GM19025 (cell line): ENCODE measurements around the gene CABP7.

ENCODE experiments used
- ATAC-seq: cut with Tn5 transposase; IDR thresholded peaks from one replicate; pipeline ENCODE4 v1.9.1; 2021; ENCODE audit warnings: mild to moderate bottlenecking, low read depth, moderate library complexity; ENCODE audit not compliant: unreplicated experiment

Gene CABP7

DNA sequence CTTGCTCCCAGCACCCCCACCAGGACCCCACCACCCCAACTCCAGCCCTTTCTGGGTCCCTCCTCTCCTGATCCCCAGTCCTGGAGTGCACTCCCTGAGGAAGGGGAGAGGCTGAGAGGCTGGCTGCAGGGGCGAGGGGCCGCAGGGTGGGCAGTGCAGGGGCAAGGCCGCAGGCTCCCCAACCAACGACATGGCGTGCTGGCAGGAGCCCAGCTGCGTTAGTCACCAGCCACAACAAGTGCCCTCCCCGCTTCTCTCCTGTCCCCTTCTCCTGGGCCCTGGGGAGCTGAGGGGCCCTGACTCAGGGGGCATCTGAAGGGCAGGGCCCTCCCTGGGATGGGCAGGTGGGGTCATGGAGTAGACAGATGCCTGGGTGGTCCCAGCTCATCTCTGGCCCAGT is 2.3 kb downstream of the CABP7 start:
- ATAC-seq, result no peak

DNA sequence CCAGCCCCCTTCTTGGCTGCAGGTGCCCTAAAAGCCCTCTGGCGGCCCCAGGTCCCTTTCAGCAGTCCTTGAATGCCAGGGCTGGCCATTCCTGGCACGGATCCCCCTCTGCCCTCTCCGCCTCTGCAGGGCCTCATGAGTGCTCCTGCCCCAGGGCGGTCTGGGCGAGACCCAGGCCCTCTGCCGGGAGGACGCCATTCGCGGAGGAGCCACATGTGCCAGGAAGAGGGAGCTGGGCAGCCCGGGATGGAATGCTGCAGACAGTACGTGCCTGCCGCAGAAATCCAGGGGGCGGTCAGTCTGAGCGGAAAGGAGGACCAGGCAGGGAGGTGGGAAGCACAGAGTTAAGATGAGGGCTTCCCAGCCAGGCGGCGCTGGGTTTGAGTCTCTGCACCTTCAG is 2.8 kb downstream of the CABP7 start:
- ATAC-seq, result no peak

DNA sequence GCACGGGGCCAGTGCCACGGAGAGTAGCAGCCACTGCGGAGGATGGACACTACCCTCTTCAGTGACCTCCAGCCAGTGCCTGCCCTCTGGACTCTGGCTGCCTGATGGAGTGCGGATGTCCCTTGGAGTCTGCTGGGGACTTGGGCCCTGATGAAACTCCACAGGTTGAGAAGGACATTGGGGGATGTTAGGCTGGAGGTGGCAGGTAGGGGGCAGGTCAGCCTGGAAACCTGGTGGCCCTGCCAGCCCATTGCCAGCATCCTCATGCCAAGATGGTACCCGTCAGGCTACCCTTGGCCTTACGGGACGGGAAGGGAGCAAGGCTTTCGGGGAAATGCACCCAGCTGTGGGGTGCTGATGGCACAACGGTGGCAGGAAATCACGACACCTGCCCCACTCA is 4.0 kb downstream of the CABP7 start:
- ATAC-seq, result no peak

DNA sequence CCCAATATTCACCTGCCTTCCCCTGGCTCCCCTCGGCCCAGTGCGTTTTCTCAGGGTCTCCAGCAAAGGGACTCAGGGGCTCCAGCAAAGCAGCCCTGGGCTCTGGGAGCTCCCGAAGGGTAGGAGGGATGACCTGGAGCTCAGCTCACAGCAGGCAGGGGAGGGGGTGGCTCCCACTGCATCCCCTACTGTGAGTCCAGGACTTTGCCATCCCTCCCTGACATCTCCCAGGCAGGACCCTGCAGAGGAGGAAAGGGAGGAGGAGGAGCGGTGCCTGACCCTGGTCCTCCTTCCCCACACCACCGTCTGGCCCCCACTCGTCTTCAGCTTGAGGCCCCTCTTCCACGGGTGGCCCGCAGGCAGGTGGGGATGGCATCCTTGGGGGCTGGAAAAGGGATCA is 5.0 kb downstream of the CABP7 start:
- ATAC-seq, result no peak

DNA sequence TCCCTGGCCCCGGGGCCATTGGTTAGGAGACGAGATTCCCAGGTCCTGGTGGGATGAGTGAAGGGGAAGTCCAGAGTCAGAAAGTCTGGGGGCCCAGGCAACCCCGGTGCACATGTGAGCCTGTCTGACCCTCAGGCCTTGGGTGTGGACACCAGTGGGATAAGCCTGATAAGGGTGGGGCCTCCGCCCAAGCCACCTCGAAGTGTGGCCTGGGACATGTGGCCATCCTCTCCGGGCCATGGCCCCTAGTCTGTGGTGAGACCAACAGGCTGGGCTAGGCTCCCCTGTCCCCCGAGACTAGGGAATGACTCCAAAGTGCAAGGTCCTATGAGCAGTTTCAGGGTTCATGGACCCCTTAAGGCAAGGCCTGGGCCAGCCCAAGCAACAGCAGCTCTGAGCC is 6.3 kb downstream of the CABP7 start:
- ATAC-seq, result no peak

DNA sequence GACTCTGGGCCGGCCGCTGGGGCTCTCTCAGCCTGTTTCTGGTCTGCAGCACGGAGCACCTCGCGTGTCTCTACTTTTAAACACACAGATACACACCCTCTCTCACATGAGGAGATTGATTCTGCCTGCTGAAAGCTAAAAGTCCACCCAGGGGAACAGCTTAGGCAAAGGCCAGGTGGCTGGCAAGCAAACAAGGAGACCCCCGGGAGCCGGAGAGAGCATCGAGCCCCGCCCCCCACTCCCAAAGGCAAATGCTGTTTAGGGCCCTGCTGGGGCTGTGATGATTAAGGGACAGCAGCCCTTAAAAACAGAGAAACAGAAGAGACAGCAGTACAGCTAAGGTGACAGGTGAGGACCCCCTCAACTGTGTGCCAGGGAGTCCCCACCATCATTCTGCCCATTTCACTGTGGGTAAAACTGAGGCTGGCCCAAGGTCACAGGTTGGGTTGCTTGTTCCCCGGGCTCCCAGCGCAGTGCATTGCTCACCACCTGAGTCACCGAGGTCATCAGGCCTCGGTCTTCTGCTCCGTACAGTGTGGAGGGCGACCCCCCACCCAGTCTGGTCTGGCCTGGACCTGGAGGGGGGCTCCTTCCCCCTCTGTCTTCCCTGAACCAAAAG is 6.8 kb downstream of the CABP7 start:
- ATAC-seq, result no peak

DNA sequence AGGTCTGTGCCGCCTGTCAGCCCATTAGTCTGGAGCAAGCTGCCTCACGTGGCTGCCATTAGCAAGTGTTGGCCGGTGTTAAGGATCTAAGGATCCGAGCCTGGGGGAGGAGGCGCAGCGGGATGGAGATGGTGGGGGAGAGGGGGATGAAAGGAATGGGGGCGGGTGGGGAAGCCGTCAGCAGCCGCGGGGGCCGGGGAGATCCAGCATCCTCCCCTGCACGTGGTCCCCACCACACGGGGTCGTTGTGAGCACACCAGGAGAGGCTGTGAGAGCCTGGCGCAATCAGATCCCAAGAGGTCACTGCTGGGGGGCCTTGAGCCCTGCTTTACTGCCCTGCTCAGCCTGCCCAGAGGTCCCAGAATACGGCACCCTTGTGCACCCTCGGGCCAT is 7.3 kb downstream of the CABP7 start:
- ATAC-seq, result no peak

DNA sequence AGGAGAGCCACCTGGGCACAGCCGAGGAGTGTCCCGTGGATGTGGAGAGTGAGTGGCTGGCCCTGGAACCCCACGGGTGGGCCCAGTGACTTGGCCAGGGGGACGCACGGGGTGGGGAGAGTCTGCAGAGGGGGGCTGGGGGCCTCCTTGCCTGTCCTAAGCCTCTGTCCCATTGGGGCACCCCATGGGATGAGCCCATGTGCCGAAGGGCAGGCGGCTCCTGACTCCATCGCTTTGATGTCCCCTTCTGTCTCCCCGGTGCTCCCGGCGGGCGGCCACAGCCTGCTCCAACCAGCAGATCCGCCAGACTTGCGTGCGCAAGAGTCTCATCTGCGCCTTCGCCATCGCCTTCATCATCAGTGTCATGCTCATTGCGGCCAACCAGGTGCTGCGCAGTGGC is 9.4 kb downstream of the CABP7 start:
- ATAC-seq, result no peak

DNA sequence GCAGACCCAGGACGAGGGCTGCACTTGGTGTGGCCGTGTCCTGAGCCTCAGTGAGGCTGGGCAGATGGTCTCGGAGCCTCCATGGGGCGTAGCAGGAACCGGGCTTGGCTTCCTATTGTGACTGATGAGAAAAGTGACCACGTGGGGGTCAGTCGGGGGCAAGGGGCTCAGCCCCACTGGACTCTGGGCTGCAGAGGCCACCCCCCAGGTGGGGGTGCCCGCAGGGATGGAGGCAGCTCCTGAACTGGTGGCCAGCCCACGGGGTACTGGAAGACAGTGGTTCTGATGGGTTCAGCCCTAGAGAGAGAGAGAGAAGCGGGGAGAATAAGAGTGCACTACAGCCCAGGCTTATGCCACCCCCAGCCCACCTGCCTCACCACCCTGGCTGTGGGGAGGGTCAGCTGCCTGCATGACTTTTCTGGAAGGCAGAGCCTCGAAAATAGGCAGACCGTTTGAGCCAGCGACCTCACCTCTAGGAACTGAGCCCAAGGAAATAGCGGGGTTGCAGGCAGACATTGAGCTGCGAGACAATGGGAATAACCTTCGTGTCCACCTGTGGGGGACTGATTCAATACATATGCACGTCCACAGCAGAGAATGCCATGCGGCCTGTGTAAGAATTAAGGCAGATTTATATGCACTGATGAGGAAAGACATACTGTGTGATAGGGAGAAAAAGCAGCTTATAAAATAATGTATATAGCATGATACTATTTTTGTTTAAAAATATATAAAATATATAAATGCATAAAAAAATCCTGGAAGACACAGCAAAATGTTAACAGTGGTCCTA is 11.5 kb downstream of the CABP7 start:
- ATAC-seq, result no peak

DNA sequence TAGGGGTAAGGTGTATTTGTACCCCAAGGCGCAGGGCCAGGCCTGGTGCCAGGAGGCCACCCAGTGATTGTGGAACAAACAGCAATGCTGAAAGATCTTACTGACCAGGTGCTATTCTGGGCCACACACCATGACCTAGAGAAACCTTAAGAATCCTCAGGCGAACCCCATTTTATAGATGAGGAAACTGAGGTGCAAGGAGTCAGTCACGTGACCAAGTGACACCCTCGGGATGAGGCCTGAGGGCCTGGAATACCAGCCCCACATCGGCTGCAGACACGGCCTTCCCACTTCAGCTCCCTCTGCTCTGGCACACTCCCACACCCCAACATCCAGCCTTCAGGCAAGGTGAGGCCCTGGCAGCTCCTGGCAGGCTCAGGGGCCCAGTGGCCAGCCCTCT is 13.1 kb downstream of the CABP7 start:
- ATAC-seq, result no peak

DNA sequence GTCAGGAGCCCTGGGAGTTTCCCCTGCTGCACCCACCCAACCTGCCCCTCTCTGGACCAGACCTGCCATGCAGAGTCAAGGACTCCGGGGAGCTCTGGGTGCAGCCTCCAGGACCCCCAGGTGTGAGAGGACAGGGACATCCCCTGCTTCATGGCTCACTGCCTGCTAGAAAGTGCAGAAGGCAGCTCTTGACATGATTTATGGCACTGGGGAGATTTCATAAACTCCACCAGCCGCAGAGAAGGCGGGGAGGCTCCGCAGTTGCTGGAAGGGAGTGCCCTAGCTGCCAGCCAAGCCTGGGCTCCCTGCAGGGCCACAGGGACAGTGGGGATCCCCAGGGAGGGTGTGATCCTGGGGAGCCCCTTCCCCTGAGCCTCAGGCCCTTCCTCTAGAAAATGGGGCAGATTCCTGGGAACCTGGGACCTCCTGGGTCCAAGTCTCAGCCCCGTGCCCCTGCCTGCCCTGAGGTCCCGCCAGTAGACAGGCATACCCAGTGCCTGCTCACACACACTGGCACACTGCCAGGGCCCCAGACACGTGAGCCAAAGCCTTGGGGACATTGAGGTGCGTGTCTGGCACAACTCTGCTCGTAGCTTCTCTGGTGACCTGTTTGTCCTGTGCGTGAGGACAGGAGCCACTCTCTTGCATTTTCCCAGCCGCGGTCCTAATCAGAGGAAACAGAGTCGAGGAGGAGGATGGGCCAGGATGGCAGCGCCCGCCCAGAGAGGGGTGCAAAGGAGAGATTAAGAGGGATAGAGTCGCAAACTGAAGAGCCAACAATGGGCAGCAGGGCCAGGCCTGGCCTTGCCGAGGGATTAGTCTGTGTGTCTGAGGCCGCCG is 13.8 kb downstream of the CABP7 start:
- no peak for ATAC-seq

DNA sequence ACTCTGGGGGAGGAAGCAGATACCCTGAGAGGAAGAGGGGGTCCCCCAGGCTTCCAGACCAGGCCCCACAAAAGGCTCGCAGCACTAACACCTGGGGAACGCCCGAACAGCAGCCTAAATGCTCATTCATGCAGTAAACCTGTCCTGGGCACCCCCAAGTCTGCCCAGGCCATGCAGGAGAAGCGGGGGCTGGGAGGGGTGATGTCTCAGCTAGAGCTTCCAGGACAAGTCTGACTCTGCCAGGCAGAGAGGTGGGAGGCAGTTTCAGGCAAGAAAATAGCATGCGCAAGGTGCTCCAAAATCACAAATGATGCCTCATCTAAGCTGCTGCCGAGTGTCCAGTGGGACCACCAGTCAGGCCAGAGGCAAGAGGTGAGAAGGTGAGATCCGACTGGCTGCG is 14.6 kb downstream of the CABP7 start:
- ATAC-seq, result no peak

DNA sequence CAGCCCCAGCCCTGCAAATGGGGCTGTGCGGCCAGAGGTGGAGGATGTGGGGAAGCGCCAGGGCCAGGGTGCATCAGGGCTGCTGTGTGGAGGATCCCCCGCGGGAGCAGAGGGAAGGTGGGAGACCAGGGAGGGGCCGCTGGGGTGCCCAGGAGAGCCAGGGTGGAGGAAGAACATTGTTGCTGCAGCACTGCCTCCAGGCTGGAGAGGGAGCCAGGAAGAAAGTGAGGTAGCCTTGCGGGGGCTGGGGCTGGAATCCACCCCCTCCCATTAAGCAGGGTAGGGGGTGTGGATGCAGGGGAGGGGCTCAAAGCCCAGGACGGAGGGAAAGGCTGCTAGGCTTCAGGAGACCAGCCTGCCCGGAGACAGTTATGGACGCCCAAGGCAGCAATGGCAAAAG is 15.0 kb downstream of the CABP7 start:
- no peak for ATAC-seq

DNA sequence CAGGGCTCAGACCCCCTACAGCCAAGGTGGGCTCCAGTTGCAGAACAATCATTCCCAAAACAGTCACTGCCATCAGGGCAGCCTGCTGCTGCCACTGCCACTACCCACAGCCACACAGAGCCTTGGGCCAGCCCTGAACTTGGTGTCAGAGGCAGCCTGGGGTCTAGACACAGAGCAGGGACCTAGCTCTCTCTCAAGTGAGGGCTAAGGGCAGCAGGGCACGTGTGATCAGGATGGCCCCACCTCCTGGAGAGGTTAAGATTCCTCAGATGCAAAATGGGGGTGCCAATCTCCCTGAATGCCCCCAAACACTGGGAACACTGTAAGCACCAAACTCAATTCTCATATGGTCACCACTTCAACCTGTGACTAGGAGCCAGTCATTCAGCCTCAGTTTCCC is 15.6 kb downstream of the CABP7 start:
- ATAC-seq, result no peak

DNA sequence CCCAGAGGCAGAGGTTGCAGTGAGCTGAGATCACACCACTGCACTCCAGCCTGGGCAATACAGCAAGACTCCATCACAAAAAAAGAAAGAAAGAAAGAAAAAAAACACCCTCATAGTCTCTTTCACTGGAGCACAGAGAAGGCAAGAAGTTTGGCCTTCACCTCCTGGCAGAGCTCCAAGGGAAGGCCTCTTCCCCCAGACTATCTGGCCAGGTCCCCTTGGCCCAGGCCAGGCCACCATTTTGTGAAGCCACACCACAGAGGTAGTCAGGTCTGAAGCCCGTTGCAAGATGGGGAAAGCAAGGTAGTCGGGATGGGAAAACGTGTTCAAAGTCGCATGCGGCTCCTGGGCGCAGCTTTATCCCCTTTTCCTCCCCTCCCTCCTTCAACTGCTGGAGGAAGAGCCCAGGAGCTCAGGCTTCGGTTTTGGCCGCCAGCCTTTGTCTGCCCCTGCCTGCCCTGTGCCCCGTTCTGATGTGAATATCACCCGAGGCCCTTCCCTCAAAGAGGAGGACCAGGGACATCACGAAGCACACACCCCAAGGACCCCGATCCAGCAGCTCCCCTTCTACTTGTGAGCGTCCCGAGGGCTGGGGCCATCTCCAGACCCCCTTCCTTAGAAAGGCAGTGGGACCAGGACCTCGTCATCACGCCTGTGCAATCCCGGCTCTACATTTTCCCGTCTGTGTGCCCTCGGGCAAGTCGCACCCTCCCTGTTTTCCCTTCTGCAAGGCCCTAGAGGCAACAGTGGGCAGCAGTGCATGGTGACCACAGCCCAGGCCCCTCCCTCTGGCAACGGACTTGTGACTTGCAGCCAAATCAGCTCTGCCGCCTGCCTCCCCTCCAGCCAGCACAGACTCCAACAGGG is 17.7 kb downstream of the CABP7 start:
- ATAC-seq, result no peak

DNA sequence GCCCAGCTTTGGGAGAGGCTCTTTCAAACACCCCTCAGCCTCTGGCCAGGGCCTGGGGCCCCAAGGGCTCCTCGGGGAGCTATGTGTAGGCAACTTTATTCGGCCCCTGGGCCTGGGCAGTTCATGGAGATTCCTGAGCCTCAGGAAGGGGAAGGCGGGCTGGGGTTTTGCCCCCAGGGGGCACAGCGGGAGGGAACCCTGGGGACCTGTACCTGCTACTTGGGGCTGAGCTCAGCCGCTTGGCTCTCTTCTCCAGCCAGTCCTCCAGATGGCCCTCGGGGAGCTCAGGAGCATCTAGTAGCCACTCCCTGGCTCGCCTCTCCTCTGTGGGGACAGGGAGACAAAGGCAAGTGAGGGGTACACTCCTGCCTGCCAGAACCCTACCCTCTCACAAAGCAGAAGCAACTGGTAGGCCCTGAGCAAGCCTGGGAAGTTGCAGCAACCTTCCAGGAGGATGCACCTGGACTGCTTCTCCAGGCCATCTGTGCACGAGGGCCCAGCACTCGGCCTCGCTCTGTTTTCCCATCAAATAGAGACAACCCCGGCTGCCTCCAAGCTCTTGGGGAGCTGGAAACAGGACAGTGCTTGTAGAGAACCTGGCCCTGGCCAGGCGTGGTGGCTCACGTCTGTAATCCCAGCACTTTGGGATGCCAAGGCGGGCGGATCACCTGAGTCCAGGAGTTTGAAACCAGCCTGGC is 18.5 kb downstream of the CABP7 start:
- ATAC-seq, result no peak

DNA sequence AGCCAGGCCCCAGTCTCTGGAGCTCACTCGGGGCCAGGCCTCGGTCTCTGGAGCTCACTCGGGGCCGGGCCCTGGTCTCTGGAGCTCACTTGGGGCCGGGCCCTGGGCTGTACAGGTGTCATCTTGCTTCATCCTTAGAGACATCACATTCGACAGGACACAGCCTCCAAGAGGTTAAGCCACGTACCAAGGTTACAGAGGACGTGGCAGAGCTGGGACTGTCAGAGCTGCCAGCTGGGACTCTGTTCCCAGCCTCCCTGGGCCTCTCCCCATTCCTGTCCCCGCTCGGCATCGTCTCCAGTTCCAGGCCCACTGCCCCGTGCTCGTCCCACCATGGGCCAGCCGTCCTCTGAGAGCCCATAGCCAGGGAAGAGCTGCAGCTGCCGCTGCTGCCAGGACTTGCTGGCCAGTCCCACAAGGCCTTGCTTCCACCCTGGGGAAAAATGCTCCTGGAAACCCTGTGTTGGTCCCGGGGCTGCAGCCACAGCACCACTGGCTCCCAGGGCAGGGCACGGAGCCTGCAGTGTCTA is 19.6 kb downstream of the CABP7 start:
- no peak for ATAC-seq

DNA sequence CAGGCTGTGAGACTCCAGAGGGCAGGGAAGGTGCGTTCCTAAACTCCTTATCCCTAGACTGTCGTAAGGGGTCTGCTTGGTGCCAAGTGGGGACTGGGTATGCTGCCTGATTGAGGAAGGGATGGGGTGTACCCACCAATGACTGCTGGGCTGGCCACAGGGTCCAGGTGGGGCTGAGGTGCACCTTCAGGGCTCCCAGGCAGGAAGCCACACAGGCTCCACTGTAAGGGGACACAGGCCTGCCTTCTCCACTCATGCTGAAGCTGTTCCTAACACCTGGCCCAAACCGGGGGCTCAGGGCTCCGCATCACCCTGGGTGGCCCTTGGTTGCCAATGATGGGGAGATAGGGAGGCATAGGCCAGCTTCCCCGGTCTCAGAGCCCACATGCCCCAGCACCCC is 20.4 kb downstream of the CABP7 start:
- ATAC-seq, result no peak

DNA sequence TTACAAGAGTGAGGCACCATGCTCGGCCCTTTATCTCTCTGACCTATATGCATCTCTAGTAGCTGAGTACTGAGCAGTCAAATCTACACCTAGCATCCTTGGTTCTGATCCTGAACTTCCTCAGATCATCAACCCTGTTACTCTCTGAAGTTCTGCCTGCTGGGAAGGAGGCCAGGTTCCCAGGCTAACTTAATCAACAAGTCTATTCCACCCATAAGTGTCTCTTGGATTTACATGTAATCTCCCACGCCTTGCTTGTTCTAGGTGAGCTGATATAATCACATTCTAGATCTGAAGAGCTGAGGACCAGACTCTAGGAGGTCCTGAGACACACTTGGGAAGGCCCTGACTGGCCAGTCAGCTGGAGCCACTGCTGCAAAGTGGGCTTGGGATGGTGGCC is 22.1 kb downstream of the CABP7 start:
- ATAC-seq, result no peak

DNA sequence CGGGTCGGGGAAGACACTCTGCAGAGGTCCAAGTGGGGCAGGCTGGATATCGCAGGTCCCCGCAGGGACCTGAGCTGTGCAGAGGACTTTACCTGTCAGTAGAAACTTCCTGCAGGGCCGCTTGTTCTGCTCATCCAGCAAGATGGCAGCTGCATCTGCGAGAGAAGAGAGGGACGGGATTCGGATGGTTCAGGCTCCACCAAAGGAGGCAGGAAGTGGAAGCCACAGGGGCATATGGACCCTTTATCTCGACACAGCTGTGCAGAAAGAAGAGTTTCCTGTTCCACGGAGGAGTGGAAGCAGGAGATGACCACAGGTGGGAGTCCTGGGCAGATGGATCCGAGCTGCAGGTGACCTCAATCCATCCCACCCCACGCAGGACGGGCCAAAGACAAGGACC is 22.5 kb downstream of the CABP7 start:
- no peak for ATAC-seq
